Testis (tissue), 3 donors: Measurements from ENCODE around the gene PCF11. TPM values are rescaled to one million over a fixed set of nuclear protein-coding genes. Genes with fewer than 3 reads are reported as not detected.

ENCODE experiments used
- DNase-seq: peaks from one replicate; pipeline ENCODE4 v3.0.0-alpha.2; 2019
- H3K27ac ChIP-seq, 2 donors: fragments of 200-600 bp; sonication (generic); one replicate each; pipeline ENCODE4 v1.5.1; 2019
- H3K27me3 ChIP-seq: fragments of 200-600 bp; sonication (generic); one replicate; pipeline ENCODE4 v1.5.1; 2019
- H3K36me3 ChIP-seq: fragments of 200-600 bp; sonication (generic); one replicate; pipeline ENCODE4 v1.5.1; 2017; ENCODE audit warnings: low read depth; ENCODE audit errors: missing control alignments
- H3K4me1 ChIP-seq: fragments of 200-600 bp; sonication (generic); one replicate; pipeline ENCODE4 v1.5.1; 2019
- H3K4me3 ChIP-seq, 2 donors: fragments of 200-600 bp; sonication (generic); one replicate each; pipeline ENCODE4 v1.5.1; 2017 to 2019
- H3K9me3 ChIP-seq: fragments of 200-600 bp; sonication (generic); one replicate; pipeline ENCODE4 v1.5.1; 2017
- CTCF ChIP-seq, 3 experiments: fragments of 450-650 bp in 2 of 3; fragments of 200-600 bp in 1 of 3; sonication (generic) in 1 of 3; IDR thresholded peaks; one replicate each; pipeline ENCODE4 v1.5.1; 2016 to 2019; ENCODE audit warnings: antibody characterized with exemption in 3 of 3, mild to moderate bottlenecking in 2 of 3, moderate library complexity in 1 of 3
- POLR2A ChIP-seq: fragments of 450-650 bp; IDR thresholded peaks from one replicate; pipeline ENCODE4 v1.6.1; 2017; ENCODE audit warnings: antibody characterized with exemption, mild to moderate bottlenecking, moderate library complexity
- WGBS, 2 donors: methylation state at CpG; one replicate each; pipeline ENCODE4 v1.1.5; 2018; 5-methylcytosine and 5-hydroxymethylcytosine counted together
- intact Hi-C: fragments of 100-400 bp; cut with DNase I; formaldehyde crosslinking; loops from one replicate; pipeline ENCODE4 v1.15.1; 2023; ENCODE audit warnings: low total_unique reads
- polyA plus RNA-seq: library from polyadenylated mRNA; stranded (reverse); fragments of 350-450 nt; fragmentation: Illumina TruSeq; extraction: RNeasy Lipid Tissue Mini Kit (QIAGEN cat#74804); gene quantifications from one replicate; pipeline ENCODE4 v1.2.3, GENCODE V29; 2014; ENCODE audit warnings: low read depth, low replicate concordance; ENCODE audit not compliant: insufficient read depth
- total RNA-seq, 2 donors: library from RNA; depleted of rRNA; stranded (reverse); fragments of >200 nt; gene quantifications; one replicate each; pipeline ENCODE4 v1.2.3, GENCODE V29; 2016

The PCF11 gene
- total and polyA plus RNA-seq, 3 donors from 2014 or later: 36.1 to 100.0 (median 80.5) TPM

GRCh38 chr11:83116015-83116641 lies 40.8 kb upstream of the PCF11 start:
- TF ChIP-seq CTCF (IDR thresholded peaks at IDR 0.05) (no peak), POLR2A (no peak)
- Histone ChIP-seq H3K9me3 (no peaks in the 10 kb centered on the region), H3K36me3 (no peaks in the 10 kb centered on the region), H3K4me1 (peaks cover 3% of the 10 kb centered on the region), H3K27ac (no peak overlapping the region), H3K4me3 (no peak overlapping the region), H3K27me3 (no peaks in the 10 kb centered on the region)
- intact Hi-C loops: no loop called here
- DNase-seq: no peak
- 96 to 98% methylated on average over 3 of the region's 3 CpGs for WGBS, 2 donors

GRCh38 chr11:83118814-83119213 lies 38.1 kb upstream of the PCF11 start:
- Histone ChIP-seq H3K27me3 (no peaks in the 10 kb centered on the region), H3K36me3 (no peaks in the 10 kb centered on the region), H3K9me3 (no peaks in the 10 kb centered on the region), H3K27ac (peak overlapping the region in 1 of 2 donors; percentile 47), H3K4me1 (peaks cover 3% of the 10 kb centered on the region), H3K4me3 (no peak overlapping the region)
- no peak for DNase-seq
- TF ChIP-seq POLR2A (no peak), CTCF (IDR thresholded peaks at IDR 0.05) (no peak)
- intact Hi-C loops: no loop called here

- TF ChIP-seq CTCF (IDR thresholded peaks at IDR 0.05) (no peak), POLR2A (no peak)
- no peak for DNase-seq
- WGBS, 2 donors: 60 to 67% methylated on average over 3 of the region's 3 CpGs
Measured at GRCh38 chr11:83119216-83119615, 37.7 kb upstream of the PCF11 start.

GRCh38 chr11:83120327-83120726 lies 36.6 kb upstream of the PCF11 start:
- H3K4me1 ChIP-seq: peaks cover 3% of the 10 kb centered on the region
- no peaks in the 10 kb centered on the region for H3K36me3 ChIP-seq
- no peak for DNase-seq
- TF ChIP-seq POLR2A (no peak), CTCF (IDR thresholded peaks at IDR 0.05) (no peak)
- no peaks in the 10 kb centered on the region for H3K27me3 ChIP-seq
- no peak overlapping the region for H3K4me3 ChIP-seq
- no peaks in the 10 kb centered on the region for H3K9me3 ChIP-seq
- peak overlapping the region in 1 of 2 donors; percentile 47 for H3K27ac ChIP-seq
- intact Hi-C loops: no loop called here

More at GRCh38 chr11:83119216-83119615, 37.7 kb upstream of the PCF11 start:
- H3K27me3 ChIP-seq: no peaks in the 10 kb centered on the region
- no peaks in the 10 kb centered on the region for H3K36me3 ChIP-seq
- intact Hi-C loops: no loop called here
- no peak overlapping the region for H3K4me3 ChIP-seq
- H3K27ac ChIP-seq: peak overlapping the region; percentile 47 to 60
- no peaks in the 10 kb centered on the region for H3K9me3 ChIP-seq
- H3K4me1 ChIP-seq: peaks cover 3% of the 10 kb centered on the region

GRCh38 chr11:83122050-83122449 lies 34.9 kb upstream of the PCF11 start:
- Histone ChIP-seq H3K36me3 (no peaks in the 10 kb centered on the region), H3K4me3 (no peak overlapping the region), H3K9me3 (no peaks in the 10 kb centered on the region), H3K27ac (no peak overlapping the region), H3K27me3 (no peaks in the 10 kb centered on the region), H3K4me1 (peaks cover 4% of the 10 kb centered on the region)
- intact Hi-C loops: no loop called here
- no peak for TF ChIP-seq POLR2A
- no peak for TF ChIP-seq CTCF (IDR thresholded peaks at IDR 0.05)
- no peak for DNase-seq
